Stimulated activated CD4-positive, alpha-beta T cell treated with anti-CD3 and anti-CD28 coated beads, Interleukin-15, amount 100 ng/mL, for 1 hour (primary cell): ENCODE measurements around the gene VPS33A.
"Not testable (repeated sequence)": the region's sequence is repeated elsewhere in the genome, so short reads cannot be mapped to it uniquely, and the experiment has no call there.

ENCODE experiments used
- DNase-seq, 2 donors: peaks; one replicate each; pipeline ENCODE4 v3.0.0-alpha.2; 2020; ENCODE audit warnings: low read depth in 1 of 2, low spot score in 1 of 2

VPS33A gene

DNA sequence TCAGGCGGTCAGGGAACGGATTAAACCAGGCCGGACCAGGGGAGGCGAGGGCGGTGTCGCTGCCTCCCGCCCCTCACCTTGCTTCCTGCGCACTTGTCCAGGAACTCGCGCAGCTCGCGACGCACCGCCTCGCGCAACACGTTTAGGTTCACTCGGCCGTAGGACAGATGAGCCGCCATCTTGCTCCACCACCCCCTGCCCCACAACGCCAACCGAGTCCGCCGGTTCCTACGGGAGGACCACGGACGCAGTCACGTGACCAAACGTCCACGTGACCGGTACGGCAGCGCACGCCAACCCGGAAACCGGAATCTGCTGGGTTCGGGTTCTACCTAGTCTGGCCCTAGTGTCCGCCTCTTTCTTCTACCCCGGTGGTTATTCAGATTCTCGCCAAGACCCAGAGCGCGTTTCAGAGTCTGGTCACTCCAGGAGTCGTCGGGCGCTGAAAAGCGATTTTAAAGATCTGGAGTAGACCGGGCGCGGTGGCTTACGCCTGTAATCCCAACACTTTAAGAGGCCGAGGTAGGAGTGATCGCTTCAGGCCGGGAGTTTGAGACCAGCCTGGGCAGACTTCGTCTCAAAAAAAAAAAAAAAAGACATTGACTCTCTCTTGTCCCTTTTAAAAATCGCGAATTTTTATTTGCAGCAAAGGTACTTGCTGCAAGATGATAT, at the start of gene VPS33A:
VPS33A (minus strand) TSS at position 265 of the 672 bp plus-strand sequence; CDS start at position 179, 86 bp downstream.
- peak; percentile 82 to 89 for DNase-seq

DNA sequence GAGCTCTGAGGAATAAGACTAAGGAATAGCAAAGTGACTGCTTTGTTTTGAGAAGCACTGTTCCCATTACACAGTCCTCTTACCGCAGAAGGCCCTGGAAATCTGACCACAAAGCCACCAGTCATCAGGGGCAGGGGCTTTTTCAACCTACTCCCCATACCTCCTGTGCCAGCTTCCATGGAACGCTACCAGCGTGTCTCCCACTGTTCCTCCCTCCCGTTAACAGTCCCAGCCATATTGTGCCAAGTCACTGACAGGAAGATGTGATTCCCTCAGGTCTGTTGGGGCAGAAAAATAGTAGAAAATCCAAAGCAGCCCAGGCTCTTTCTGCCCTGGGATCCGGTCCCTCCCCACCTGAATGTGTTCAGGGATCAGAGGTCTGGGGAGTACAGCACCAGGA, 46.6 kb upstream of the VPS33A start:
- no peak for DNase-seq

- DNase-seq = no peak
Measured at GRCh38 chr12:122311696-122312095, 45.4 kb upstream of the VPS33A start.

GRCh38 chr12:122310626-122311333, 44.5 kb upstream of the VPS33A start:
- no peak for DNase-seq

DNA sequence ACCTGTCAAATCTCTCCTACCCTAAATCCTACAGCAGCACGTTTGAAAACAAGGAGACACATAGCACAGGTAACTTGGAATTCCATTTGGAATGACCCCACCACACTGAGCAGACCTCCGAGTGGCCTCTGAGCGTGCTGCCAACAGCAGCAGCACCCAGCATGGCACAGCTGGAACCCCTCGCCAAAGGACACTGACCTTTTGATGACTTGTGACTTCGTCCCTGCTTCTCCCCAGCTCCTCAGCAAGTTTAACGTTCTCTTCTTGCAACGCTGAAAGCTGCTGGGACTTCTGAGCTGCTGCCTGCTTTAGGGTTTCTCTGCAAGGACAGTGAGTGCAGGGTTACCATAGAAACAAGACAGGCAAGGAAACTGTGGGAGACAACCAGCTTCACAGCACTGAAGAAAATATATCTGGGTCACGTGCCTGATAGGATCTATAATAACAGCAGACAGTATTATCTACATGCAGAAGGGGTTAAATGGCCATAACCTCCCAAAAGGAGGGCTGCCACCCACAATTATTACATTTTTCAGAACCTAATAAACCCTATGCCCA, 43.3 kb upstream of the VPS33A start:
- DNase-seq = no peak

GRCh38 chr12:122308811-122309210, 42.5 kb upstream of the VPS33A start:
- DNase-seq = no peak

DNA sequence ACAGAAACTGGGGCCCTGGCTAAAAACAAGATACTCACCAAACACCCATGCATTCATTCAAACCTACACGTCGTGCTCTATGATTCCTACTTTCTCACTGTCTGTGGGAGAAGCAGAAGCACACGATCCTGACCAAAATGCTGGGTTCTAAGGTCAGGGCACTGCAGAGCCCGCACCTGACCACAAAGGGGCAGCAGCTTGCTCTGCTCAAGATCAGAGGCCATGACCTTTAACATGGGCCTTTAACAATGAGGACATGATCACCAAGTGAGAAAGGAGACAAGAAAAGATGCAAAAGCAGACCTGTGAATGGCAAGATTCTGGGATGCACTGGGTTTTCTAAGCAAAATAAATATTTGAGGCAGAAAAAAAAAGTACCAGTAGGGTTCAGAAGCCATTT, 40.1 kb upstream of the VPS33A start:
- no peak for DNase-seq

DNA sequence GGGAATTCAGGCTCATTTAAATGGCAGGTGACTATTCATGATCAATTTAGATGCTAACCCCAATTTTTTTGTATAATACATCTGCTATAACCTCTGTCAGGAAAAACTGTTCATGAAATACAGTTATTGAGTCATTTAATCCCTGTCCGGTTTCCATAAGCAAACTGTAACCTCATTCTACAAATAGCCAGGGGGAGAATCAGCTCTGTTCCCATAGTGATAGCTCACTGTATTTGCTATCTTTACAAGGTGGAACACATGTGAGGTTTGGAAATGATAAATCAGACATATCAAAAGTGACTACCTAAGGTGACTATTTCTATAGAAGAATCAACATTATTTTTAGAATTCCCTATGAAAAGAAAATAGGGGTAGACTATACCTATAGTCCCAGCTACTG, 38.6 kb upstream of the VPS33A start:
- DNase-seq = no peak

DNA sequence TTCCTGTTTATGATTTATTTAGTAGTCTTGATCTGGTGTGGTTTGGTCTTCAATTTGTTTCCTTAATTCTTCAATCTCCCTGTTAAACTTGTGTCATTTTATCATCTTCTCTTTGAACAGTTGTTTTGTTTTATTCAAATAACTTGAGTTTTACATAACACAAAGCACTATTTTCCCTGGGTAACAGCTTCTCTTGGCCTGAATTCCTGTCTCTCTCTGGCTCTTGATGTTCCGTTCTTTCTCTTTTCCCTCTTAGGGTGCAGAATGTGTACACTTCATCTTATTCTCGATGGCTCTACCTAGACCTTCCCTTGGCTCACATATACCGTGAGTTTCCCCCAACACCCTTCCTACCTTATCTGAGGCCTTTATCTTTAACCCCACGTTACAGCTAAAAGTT, 36.8 kb upstream of the VPS33A start:
- DNase-seq = no peak

DNA sequence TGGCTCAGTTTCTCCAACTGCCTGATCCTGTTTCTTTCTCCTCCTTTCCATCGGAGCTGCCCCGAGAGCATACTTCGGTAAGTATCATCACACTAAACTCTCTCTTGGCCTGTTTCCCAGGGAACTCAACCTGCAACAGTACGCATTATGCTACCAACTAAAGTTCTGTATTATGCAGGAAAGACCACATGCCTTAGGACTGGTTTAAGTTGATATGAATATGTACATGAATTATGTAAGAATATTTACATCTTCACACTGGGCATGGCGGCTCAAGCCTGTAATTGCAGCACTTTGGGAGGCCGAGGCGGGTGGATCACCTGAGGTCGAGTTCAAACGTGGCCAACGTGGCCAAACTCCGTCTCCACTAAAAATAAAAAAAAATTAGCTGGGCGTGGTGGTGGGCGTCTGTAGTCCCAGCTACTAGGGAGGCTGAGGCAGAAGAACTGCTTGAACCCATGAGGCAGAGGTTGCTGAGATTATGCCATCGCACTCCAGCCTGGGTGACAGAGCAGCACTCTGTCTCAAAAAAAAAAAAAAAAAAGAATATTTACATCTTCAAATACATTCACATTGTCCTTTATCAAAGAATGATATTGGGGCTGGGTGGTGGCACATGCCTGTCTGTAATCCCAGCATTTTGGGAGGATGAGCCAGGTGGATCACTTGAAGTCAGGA, 31.9 kb upstream of the VPS33A start:
- DNase-seq = no peak

GRCh38 chr12:122297494-122297893, 31.2 kb upstream of the VPS33A start:
- DNase-seq = no peak

- DNase-seq = no peak
Measured at GRCh38 chr12:122295877-122296276, 29.6 kb upstream of the VPS33A start.

DNA sequence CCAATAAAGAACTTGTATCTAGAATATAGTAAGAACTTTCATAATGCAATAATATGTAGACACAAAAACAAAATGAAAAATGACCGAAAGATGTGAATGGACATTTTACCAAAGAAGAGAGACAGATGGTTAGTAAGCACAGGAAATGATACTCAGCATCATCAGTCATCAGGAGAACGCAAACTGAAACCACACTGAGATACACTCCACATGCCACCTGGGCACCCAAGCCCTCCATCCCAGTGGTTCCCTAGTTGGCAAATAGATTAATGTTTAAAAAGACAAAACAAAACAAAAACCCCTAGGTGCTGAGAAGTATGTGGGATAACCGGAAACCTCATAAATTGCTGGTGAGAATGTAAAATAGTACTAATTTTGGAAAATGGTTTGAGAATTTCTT, 26.8 kb upstream of the VPS33A start:
- DNase-seq = no peak

- DNase-seq = no peak
Measured at GRCh38 chr12:122291431-122291830, 25.1 kb upstream of the VPS33A start.

DNA sequence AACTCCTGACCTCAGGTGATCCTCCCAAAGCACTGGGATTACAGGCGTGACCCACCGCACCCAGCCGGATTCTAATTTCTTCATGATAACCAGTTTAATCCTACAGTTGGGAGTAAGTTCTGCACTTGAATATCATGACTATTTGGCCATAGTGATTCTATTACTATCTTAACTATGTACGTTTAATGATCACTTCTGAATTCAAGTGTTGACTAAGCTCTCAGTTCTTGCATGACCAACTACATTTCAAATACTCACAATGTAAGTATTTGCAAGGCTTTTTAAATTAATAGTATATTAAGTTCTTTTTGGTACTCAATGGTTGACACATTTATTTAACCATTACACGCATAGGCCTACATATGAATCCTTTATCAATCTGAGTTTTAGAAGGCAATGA, 17.4 kb upstream of the VPS33A start:
- DNase-seq = no peak

DNA sequence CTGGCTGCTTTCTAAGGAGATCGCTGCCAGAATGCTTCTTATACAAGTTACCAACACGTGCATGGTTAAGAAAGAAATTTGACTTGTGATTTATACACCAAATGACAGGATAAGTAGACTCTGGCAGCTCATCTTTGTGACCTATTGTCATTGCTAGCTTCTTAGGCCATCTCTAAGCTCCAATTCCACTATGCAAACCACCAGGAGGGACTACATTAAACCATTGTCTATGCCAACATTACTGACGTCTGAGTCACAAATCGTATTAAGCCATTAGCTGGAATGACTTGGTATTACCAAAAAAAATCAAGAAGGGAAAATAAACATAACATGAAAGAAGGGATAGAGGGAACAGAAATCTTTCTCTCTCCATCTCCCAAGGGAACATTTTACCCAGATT, 15.8 kb upstream of the VPS33A start:
- no peak for DNase-seq

DNA sequence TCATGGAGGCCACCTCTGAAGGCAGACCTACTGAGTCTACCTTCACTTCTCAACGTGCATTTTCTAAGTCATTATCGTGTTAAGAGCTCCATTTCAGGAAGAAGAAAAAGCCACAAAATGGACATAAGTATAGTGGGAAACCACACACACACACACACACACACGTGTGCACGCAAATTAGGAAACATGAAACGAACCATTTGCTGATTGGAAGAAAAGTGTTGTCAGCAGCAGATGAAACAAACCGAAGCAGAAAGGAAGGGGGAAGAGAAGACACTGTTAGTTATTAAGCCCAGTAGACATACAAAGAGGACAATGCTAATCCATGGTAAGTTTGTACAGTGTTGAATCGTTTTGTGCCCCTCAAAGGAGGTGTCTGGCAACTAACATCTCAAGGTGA, 9.9 kb upstream of the VPS33A start:
- no peak for DNase-seq

DNA sequence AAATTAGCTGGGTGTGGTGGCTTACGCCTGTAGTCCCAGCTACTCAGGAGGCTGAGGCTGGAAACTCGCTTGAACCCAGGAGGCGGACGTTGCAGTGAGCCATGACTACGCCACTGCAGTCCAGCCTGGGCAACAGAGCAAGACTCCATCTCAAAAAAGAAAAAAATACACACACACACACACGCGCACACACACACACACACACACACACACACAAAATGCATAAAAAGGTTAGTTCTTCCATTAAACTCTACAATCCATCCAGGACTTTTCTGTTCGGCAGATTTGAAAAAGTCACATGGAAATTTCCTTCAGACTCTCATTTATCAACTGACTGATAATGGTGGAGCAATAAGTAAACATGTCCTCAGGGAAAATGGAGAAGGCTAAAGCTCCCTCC, 9.2 kb upstream of the VPS33A start:
- no peak for DNase-seq

DNA sequence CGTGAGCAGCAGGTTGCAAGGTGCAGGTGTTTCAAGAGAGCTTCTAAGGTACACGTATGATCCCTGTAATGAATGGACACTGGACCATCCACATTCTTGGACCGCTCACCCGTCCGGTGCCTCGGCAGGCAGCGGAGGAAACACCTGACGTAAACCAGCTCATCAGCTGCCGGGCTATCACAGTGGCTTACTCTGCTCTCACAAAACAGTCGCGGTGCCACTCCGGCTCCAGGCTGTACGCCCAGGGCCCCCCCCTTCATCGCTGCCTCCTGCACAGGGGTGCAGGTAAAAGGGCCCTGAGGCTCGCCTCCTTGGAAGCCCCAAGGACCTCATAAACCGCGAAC, 436 bp downstream of the VPS33A start:
- peak in 1 of 2 donors; percentile 8 for DNase-seq

DNA sequence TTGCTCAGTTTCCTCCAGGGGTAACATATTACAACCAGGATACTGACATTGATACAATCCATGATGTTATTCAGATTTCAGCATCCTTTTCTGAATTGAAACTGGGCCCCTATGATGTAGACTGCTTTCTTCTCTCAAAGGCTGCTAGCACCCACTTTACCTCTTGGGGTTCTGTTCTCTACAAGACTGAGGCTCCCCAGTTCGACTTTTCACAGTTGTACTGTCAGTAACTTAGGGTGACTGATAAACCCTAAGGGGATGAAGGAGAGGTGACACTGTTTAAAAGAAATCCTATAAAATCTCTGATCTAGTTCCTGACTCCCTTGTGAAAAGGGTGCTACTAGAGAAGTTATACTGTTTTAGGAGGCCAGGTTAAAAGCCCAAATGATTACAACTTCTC, 818 bp downstream of the VPS33A start:
- DNase-seq = no peak

DNA sequence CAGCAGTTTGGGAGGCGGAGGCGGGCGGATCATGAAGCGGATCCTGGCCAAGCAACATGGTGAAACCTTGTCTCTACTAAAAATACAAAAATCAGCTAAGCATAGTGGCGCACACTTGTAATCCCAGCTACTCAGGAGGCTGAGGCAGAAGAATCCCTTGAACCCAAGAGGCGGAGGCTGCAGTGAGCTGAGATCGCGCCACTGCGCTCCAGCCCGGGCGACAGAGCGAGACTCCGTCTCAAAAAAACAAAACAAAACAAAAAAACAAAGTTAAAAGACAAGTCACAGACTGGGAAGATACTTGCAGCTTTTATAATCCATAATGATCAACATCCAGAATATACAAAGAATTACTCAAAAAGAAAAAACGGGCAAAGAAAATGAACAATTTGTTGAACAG, 5.6 kb downstream of the VPS33A start:
- not testable (repeated sequence) for DNase-seq

DNA sequence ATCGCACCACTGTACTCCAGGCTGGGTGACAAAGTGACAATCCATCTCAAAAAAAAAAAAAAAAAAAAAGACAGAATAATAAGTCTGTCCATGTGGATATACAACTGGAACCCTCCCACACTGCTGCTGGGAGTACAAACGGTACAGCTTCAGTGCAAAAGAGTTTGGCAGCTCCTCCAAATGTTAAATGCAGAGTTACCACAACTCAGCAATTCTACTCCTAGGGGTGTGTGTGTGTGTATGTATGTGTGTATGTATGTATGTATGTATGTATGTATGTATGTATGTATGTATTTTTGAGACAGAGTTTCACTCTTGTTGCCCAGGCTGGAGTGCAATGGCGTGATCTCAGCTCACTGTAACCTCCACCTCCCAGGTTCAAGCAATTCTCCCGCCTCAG, 7.4 kb downstream of the VPS33A start:
- DNase-seq = not testable (repeated sequence)
